GM12878 (cell line): ENCODE data around the gene PLEKHS1. TPM values are rescaled to one million over a fixed set of nuclear protein-coding genes. Genes with fewer than 3 reads are reported as not detected.

Experiments used
- ATAC-seq: fragments of 200-7000 bp; cut with Tn5 transposase; 3 replicates; pipeline ENCODE4 v1.9.1; 2020; ENCODE audit warnings: mild to moderate bottlenecking, moderate library complexity
- BruUV-seq: library from RNA; stranded (reverse); fragments of 400-500 nt; replicated peaks from 2 replicates; lab custom pipeline; 2021; lab: Mats Ljungman, UMichigan
- CTCF ChIA-PET: fragments of 300-600 bp; sonication (Branson Sonifier 250); formaldehyde crosslinking; extraction: SDS; loops from one replicate; lab custom pipeline; 2021; ENCODE audit warnings: inconsistent platforms; lab: Yijun Ruan, JAX
- POLR2A ChIA-PET: fragments of 350-600 bp; formaldehyde crosslinking; extraction: SDS; loops from one replicate; lab custom pipeline; 2021; ENCODE audit warnings: inconsistent platforms; lab: Charles Lee
- RAD21 ChIA-PET: fragments of 300-600 bp; sonication (Branson Sonifier 250); formaldehyde crosslinking; loops from one replicate; lab custom pipeline; 2023; ENCODE audit warnings: antibody characterized with exemption; ENCODE audit not compliant: unreplicated experiment; lab: Charles Lee
- SMC1A ChIA-PET: fragments of 300-600 bp; sonication (Branson Sonifier 250); formaldehyde crosslinking; loops from one replicate; lab custom pipeline; 2023; ENCODE audit not compliant: unreplicated experiment, uncharacterized antibody; lab: Charles Lee
- DNase-seq: peaks from one replicate; pipeline ENCODE4 v3.0.0-alpha.2; 2011; ENCODE audit warnings: low read depth, low spot score
- FAIRE-seq: peaks from 3 replicates; lab custom pipeline; 2011; peaks lifted over from hg19 to GRCh38; lab: Jason Lieb, UNC
- H2AFZ ChIP-seq: 2 replicates; pipeline ENCODE4 v1.6.0; 2011; ENCODE audit warnings: low read depth, low read length, control low read depth; ENCODE audit not compliant: control insufficient read depth
- H3K27ac ChIP-seq: 2 replicates; pipeline ENCODE4 v1.5.1; 2011; ENCODE audit warnings: control low read depth; ENCODE audit not compliant: control insufficient read depth, insufficient read depth
- H3K27me3 ChIP-seq, 2 experiments: replicated peaks in 1 of 2; 2 replicates each; pipeline versions ENCODE4 v1.6.0 to v1.6.1; 2011; ENCODE audit warnings: low read length in 1 of 2; ENCODE audit not compliant: control insufficient read depth in 2 of 2, insufficient read depth in 2 of 2
- H3K36me3 ChIP-seq, 2 experiments: 2 replicates each; pipeline ENCODE4 v1.5.1; 2011; ENCODE audit warnings: low read length in 1 of 2; ENCODE audit not compliant: control insufficient read depth in 2 of 2, insufficient read depth in 2 of 2
- H3K4me1 ChIP-seq: 2 replicates; pipeline ENCODE4 v1.6.1; 2011; ENCODE audit warnings: mild to moderate bottlenecking, low read length, moderate library complexity, mixed read lengths; ENCODE audit not compliant: control insufficient read depth, insufficient read depth
- H3K4me2 ChIP-seq: 2 replicates; pipeline ENCODE4 v1.6.0; 2011; ENCODE audit warnings: control low read depth; ENCODE audit not compliant: control insufficient read depth, insufficient read depth
- H3K4me3 ChIP-seq: fragments of 200-600 bp; sonication (generic); 2 replicates; pipeline ENCODE4 v1.5.1; 2016
- H3K79me2 ChIP-seq: 2 replicates; pipeline ENCODE4 v1.6.0; 2011; ENCODE audit warnings: low read length; ENCODE audit not compliant: control insufficient read depth, insufficient read depth
- H3K9ac ChIP-seq: 2 replicates; pipeline ENCODE4 v1.8.0; 2011; ENCODE audit warnings: low read length, control low read depth, mixed read lengths; ENCODE audit not compliant: control insufficient read depth, insufficient read depth
- H3K9me3 ChIP-seq: replicated peaks from 3 replicates; pipeline ENCODE4 v1.5.1; 2011; ENCODE audit warnings: mild to moderate bottlenecking, low read length; ENCODE audit not compliant: control insufficient read depth, insufficient read depth
- H4K20me1 ChIP-seq: 2 replicates; pipeline ENCODE4 v1.6.0; 2011; ENCODE audit not compliant: control insufficient read depth, insufficient read depth
- BACH1 ChIP-seq: fragments of 450-650 bp; IDR thresholded peaks from 2 replicates; pipeline ENCODE4 v1.6.1; 2017; ENCODE audit warnings: mild to moderate bottlenecking, borderline replicate concordance
- BMI1 ChIP-seq: fragments of 450-650 bp; IDR thresholded peaks from 2 replicates; pipeline ENCODE4 v1.6.1; 2016; ENCODE audit warnings: mild to moderate bottlenecking, moderate library complexity, borderline replicate concordance
- BRCA1 ChIP-seq: IDR thresholded peaks from 2 replicates; pipeline ENCODE4 v1.6.1; 2011; ENCODE audit warnings: low read depth, low read length, improper control_type of control experiment
- CHD2 ChIP-seq: IDR thresholded peaks from 2 replicates; pipeline ENCODE4 v1.6.1; 2011; ENCODE audit warnings: low read depth, low read length, improper control_type of control experiment, borderline replicate concordance
- GABPA ChIP-seq: IDR thresholded peaks from 2 replicates; pipeline ENCODE4 v1.6.1; 2014; ENCODE audit warnings: antibody characterized with exemption, low read depth, mild to moderate bottlenecking, inconsistent platforms
- HDGF ChIP-seq: fragments of 450-650 bp; IDR thresholded peaks from 2 replicates; pipeline ENCODE4 v1.6.1; 2016; ENCODE audit warnings: antibody characterized with exemption
- MXI1 ChIP-seq: fragments of 150-350 bp; IDR thresholded peaks from 2 replicates; pipeline ENCODE4 v1.6.1; 2011; ENCODE audit warnings: low read depth, mild to moderate bottlenecking, inconsistent platforms, low read length, improper control_type of control experiment
- NFXL1 ChIP-seq: fragments of 450-650 bp; IDR thresholded peaks from 2 replicates; pipeline ENCODE4 v1.6.1; 2017; ENCODE audit warnings: antibody characterized with exemption, mild to moderate bottlenecking, borderline replicate concordance
- RBBP5 ChIP-seq: fragments of 200-600 bp; sonication (generic); conservative IDR thresholded peaks from 2 replicates; pipeline ENCODE4 v1.6.1; 2016
- SMAD1 ChIP-seq: fragments of 450-650 bp; IDR thresholded peaks from 2 replicates; pipeline ENCODE4 v1.6.1; 2018; ENCODE audit warnings: mild to moderate bottlenecking, low read depth; ENCODE audit not compliant: partially characterized antibody
- SPI1 ChIP-seq: IDR thresholded peaks from 2 replicates; pipeline ENCODE4 v1.6.1; 2011; ENCODE audit warnings: low read depth, mild to moderate bottlenecking, low read length, moderate library complexity, borderline replicate concordance; ENCODE audit not compliant: insufficient read depth
- SREBF2 ChIP-seq: IDR thresholded peaks from 2 replicates; pipeline ENCODE4 v1.6.1; 2012; ENCODE audit warnings: mild to moderate bottlenecking, low read length
- TCF12 ChIP-seq: IDR thresholded peaks from 2 replicates; pipeline ENCODE4 v1.6.1; 2011; ENCODE audit warnings: low read depth, mild to moderate bottlenecking, low read length
- YY1 ChIP-seq: IDR thresholded peaks from 2 replicates; pipeline ENCODE4 v1.6.1; 2011; ENCODE audit warnings: low read depth, mild to moderate bottlenecking, low read length
- ZSCAN29 ChIP-seq: fragments of 450-650 bp; IDR thresholded peaks from 2 replicates; pipeline ENCODE4 v1.6.1; 2017; ENCODE audit warnings: mild to moderate bottlenecking, moderate library complexity
- ZZZ3 ChIP-seq: IDR thresholded peaks from 2 replicates; pipeline ENCODE4 v1.6.1; 2011; ENCODE audit warnings: low read depth; ENCODE audit not compliant: control insufficient read depth, insufficient read length
- WGBS: methylation state at CpG from one replicate; pipeline ENCODE4 v1.1.6; 2016; ENCODE audit warnings: low lambda C conversion rate; ENCODE audit not compliant: insufficient replicate concordance, insufficient coverage; ENCODE audit errors: missing lambda C conversion rate; 5-methylcytosine and 5-hydroxymethylcytosine counted together
- in situ Hi-C: fragments of 300-500 bp; cut with MboI; formaldehyde crosslinking; loops from 9 replicates; pipeline ENCODE4 v1.14.3; 2018; ENCODE audit warnings: mixed read lengths
- intact Hi-C: fragments of 100-400 bp; cut with micrococcal nuclease; formaldehyde crosslinking; loops from one replicate; pipeline ENCODE4 v1.14.2; 2022; ENCODE audit not compliant: unreplicated experiment
- polyA plus RNA-seq, 11 experiments: library from polyadenylated mRNA; depleted of rRNA in 4 of 11; unstranded in 6 of 11; stranded (reverse) in 5 of 11; fragments of >200 nt; fragmentation: Nextera tagmentation in 4 of 11; fragmentation: Illumina TruSeq in 1 of 11; extraction: Ambion mirVana in 4 of 11; extraction: Trizol in 1 of 11; gene quantifications; 1 replicate in 1 of 11; 2 replicates in 10 of 11; pipeline versions ENCODE4 v1.2.1 to v1.2.3, GENCODE V29; 2011 to 2016; ENCODE audit warnings: inconsistent platforms in 2 of 11, missing spikeins in 2 of 11, low read depth in 1 of 11
- total RNA-seq, 4 experiments: library from RNA; depleted of rRNA in 3 of 4; stranded (reverse); fragments of >200 nt in 3 of 4; fragmentation: Illumina TruSeq in 1 of 4; extraction: Trizol in 1 of 4; gene quantifications; 2 replicates each; pipeline versions ENCODE4 v1.2.1 to v1.2.3, GENCODE V29; 2013 to 2021
- TF ChIP-seq, protein P1 (sequence below): IDR thresholded peaks from 2 replicates; pipeline ENCODE4 v1.6.1; 2012; ENCODE audit warnings: low read depth, low read length, improper control_type of control experiment

Gene PLEKHS1
- total and polyA plus RNA-seq, 10 of the 15 experiments (the other 5 are each of a cell fraction or from before 2014, with no cell fraction given), result 0.04 to 0.17 TPM; not detected in 8

DNA sequence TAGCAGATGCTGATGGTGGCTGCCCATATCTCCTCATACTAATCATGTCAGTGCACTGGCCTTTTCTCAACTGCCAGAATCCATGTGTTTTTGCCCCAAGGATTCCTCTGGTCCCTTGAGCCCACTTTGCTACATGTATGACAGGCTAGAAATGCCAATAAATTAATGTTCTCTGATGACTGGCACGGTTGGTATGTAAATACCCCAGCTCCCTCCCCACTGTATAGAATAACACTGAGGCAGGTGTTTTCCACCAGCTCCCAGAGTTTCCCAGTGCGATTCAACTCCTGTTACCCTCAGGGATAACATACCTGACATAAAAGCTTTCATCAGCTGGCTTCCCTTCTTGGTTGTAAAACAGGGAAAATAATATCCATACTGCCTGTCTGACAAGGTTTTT is 9.0 kb upstream of the PLEKHS1 start:
- H3K4me2 ChIP-seq, result no peak overlapping the region
- H4K20me1 ChIP-seq, result no peaks in the 10 kb centered on the region
- H3K27ac ChIP-seq, result no peak overlapping the region
- ChIA-PET RAD21 (interaction anchor here (0.6 kb wide), 1 partner anchor 38 kb away, joined by 3 read pairs; no protein-coding TSS in a partner anchor), SMC1A (interaction anchor here (1.0 kb wide), 1 partner anchor 377 kb away, joined by 3 read pairs; no protein-coding TSS in a partner anchor), POLR2A (no interaction called here), CTCF (interaction anchor here (2.4 kb wide), 1 partner anchor 9 kb away, joined by 7 read pairs; no protein-coding TSS in a partner anchor)
- no TSS peak for BruUV-seq
- DNase-seq (no peak), ATAC-seq (no peak), FAIRE-seq (no peak)
- no peaks in the 10 kb centered on the region for H3K4me1 ChIP-seq
- in situ Hi-C loops, result no loop called here
- no peak overlapping the region for H3K4me3 ChIP-seq
- H3K27me3 ChIP-seq, result no peaks in the 10 kb centered on the region
- TF ChIP-seq ZZZ3 (no peak), RBBP5 (no peak), ZSCAN29 (no peak), CHD2 (no peak), SMAD1 (no peak), SPI1 (no peak), BRCA1 (no peak), BACH1 (no peak), MXI1 (no peak), HDGF (no peak), SREBF2 (no peak), TCF12 (no peak), GABPA (no peak), YY1 (no peak), NFXL1 (no peak), BMI1 (no peak)
- TF ChIP-seq, protein P1, sequence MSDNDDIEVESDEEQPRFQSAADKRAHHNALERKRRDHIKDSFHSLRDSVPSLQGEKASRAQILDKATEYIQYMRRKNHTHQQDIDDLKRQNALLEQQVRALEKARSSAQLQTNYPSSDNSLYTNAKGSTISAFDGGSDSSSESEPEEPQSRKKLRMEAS, result no peak
- H2AFZ ChIP-seq, result no peak overlapping the region
- H3K79me2 ChIP-seq, result no peaks in the 10 kb centered on the region
- H3K9ac ChIP-seq, result no peak overlapping the region
- intact Hi-C loops, result no loop called here
- no peaks in the 10 kb centered on the region for H3K36me3 ChIP-seq
- WGBS, result 38% methylated on average over 2 of the region's 2 CpGs
- no peaks in the 10 kb centered on the region for H3K9me3 ChIP-seq
